ENCODE measurements around the gene BTBD9.

- TF ChIP-seq ZNF274 (IDR thresholded peaks at IDR 0.05; ENCODE audit: low read depth, low read length), result no peak
- no peak for TF ChIP-seq YY1 (IDR thresholded peaks at IDR 0.05; ENCODE audit: insufficient read depth, insufficient read length)
- TF ChIP-seq SUZ12 (IDR thresholded peaks at IDR 0.05; ENCODE audit: extremely low read depth, insufficient read depth, insufficient read length), result no peak
Measured at GRCh38 chr6:38119516-38119915, 520.2 kb downstream of the BTBD9 start.

Data from NT2/D1 (cell line).